Caco-2 (cell line): Measurements from ENCODE around the gene CAP1. TPM values are rescaled to one million over a fixed set of nuclear protein-coding genes. Genes with fewer than 3 reads are reported as not detected.

ENCODE experiments used
- BruUV-seq: library from RNA; stranded (reverse); fragments of 400-500 nt; replicated peaks from 2 replicates; lab custom pipeline; 2021; lab: Mats Ljungman, UMichigan
- CTCF ChIA-PET: fragments of 300-600 bp; sonication (Branson Sonifier 250); formaldehyde crosslinking; loops from one replicate; lab custom pipeline; 2022; ENCODE audit warnings: antibody characterized with exemption; lab: Charles Lee
- POLR2A ChIA-PET: fragments of 300-600 bp; sonication (Branson Sonifier 250); formaldehyde crosslinking; loops from one replicate; lab custom pipeline; 2022; ENCODE audit warnings: antibody characterized with exemption; lab: Charles Lee
- DNase-seq, 2 experiments: peaks; one replicate each; pipeline versions ENCODE4 v3.0.0 to v3.0.0-alpha.2; 2020 to 2022
- H3K27me3 ChIP-seq: replicated peaks from 2 replicates; pipeline ENCODE4 v1.6.0; 2011; ENCODE audit warnings: low read length; ENCODE audit not compliant: control insufficient read depth, insufficient read depth
- H3K36me3 ChIP-seq: 2 replicates; pipeline ENCODE4 v1.5.1; 2011; ENCODE audit warnings: low read length; ENCODE audit not compliant: control insufficient read depth, insufficient read depth
- H3K4me1 ChIP-seq: fragments of 250-450 bp; sonication (Bioruptor Pico); 2 replicates; pipeline ENCODE4 v1.5.1; 2020; ENCODE audit warnings: mild to moderate bottlenecking
- H3K4me3 ChIP-seq: 2 replicates; pipeline ENCODE4 v1.5.1; 2011; ENCODE audit warnings: low read depth, mild to moderate bottlenecking, control low read depth, low read length
- H3K9me3 ChIP-seq: fragments of 250-450 bp; sonication (Bioruptor Pico); 2 replicates; pipeline ENCODE4 v1.5.1; 2020; ENCODE audit warnings: mild to moderate bottlenecking, moderate library complexity
- H3K27ac Mint-ChIP-seq: one replicate; pipeline ENCODE4 v1.8.0; 2022; ENCODE audit warnings: mixed read lengths; ENCODE audit not compliant: unreplicated experiment
- H3K27me3 Mint-ChIP-seq: one replicate; pipeline ENCODE4 v1.8.0; 2022; ENCODE audit warnings: mixed read lengths; ENCODE audit not compliant: insufficient read depth, unreplicated experiment
- H3K36me3 Mint-ChIP-seq: one replicate; pipeline ENCODE4 v1.8.0; 2022; ENCODE audit warnings: mild to moderate bottlenecking, mixed read lengths; ENCODE audit not compliant: insufficient read depth, unreplicated experiment
- H3K4me1 Mint-ChIP-seq: one replicate; pipeline ENCODE4 v1.8.0; 2022; ENCODE audit warnings: low read depth, mixed read lengths; ENCODE audit not compliant: unreplicated experiment
- H3K4me3 Mint-ChIP-seq: one replicate; pipeline ENCODE4 v1.8.0; 2022; ENCODE audit warnings: mild to moderate bottlenecking, moderate library complexity, mixed read lengths; ENCODE audit not compliant: unreplicated experiment
- H3K9me3 Mint-ChIP-seq: one replicate; pipeline ENCODE4 v1.8.0; 2022; ENCODE audit warnings: mixed read lengths; ENCODE audit not compliant: unreplicated experiment
- CTCF ChIP-seq, 2 experiments: fragments of 200-600 bp in 1 of 2; IDR thresholded peaks; 1 replicate in 1 of 2; 2 replicates in 1 of 2; pipeline versions ENCODE4 v1.5.1 to v1.8.0; 2011 to 2022; ENCODE audit warnings: antibody characterized with exemption in 1 of 2, control low read depth in 1 of 2, inconsistent platforms in 1 of 2, low read depth in 1 of 2, low read length in 1 of 2, mild to moderate bottlenecking in 1 of 2, moderate library complexity in 1 of 2; ENCODE audit not compliant: insufficient read depth in 1 of 2, severe bottlenecking in 1 of 2, unreplicated experiment in 1 of 2
- intact Hi-C: fragments of 100-400 bp; cut with micrococcal nuclease; formaldehyde crosslinking; loops from one replicate; pipeline ENCODE4 v1.10.0; 2022; ENCODE audit not compliant: unreplicated experiment
- total RNA-seq: library from RNA; stranded (reverse); gene quantifications from 2 replicates; pipeline ENCODE4 v1.2.3, GENCODE V29; 2022

Gene CAP1
- total RNA-seq, 1 experiment from 2014 or later: 181 TPM

GRCh38 chr1:40039245-40039756 is 1.2 kb upstream of the CAP1 start:
- DNase-seq: no peak
- peak overlapping the region; percentile 96 for H3K27ac Mint-ChIP-seq
- Histone ChIP-seq H3K4me3 (peak overlapping the region; percentile 81), H3K36me3 (no peaks in the 10 kb centered on the region), H3K27me3 (no peaks in the 10 kb centered on the region), H3K4me1 (peaks cover 5% of the 10 kb centered on the region; the same call in 1 of the 2 replicates), H3K9me3 (no peaks in the 10 kb centered on the region)
- ChIA-PET POLR2A (interaction anchor here (0.6 kb wide), 1 partner anchor 296 kb away, joined by 5 read pairs; no protein-coding TSS in a partner anchor), CTCF (interaction anchor here (0.9 to 1.8 kb wide), 2 partner anchors 9 to 357 kb away, joined by 4 to 5 read pairs; no protein-coding TSS in a partner anchor)
- no peak for TF ChIP-seq CTCF (IDR thresholded peaks at IDR 0.05; ENCODE audit: insufficient read depth in 1 of 2, low read depth in 1 of 2, low read length in 1 of 2, severe bottlenecking in 1 of 2, unreplicated experiment in 1 of 2)
- intact Hi-C loops: loop anchor here (10.0 kb wide), 1 partner anchor 54 kb away; no protein-coding TSS in a partner anchor
- H3K4me3 Mint-ChIP-seq: peak overlapping the region; percentile 83
- H3K36me3 Mint-ChIP-seq: peaks cover 35% of the 10 kb centered on the region
- peaks cover 24% of the 10 kb centered on the region for H3K4me1 Mint-ChIP-seq
- BruUV-seq: TSS peak; percentile 78
- H3K27me3 Mint-ChIP-seq: no peaks in the 10 kb centered on the region
- no peaks in the 10 kb centered on the region for H3K9me3 Mint-ChIP-seq

GRCh38 chr1:40039757-40040510 is 595 bp upstream of the CAP1 start:
- Histone ChIP-seq H3K4me1 (peaks cover 5% of the 10 kb centered on the region; the same call in 1 of the 2 replicates), H3K9me3 (no peaks in the 10 kb centered on the region), H3K4me3 (peak overlapping the region; percentile 81), H3K36me3 (no peaks in the 10 kb centered on the region), H3K27me3 (no peaks in the 10 kb centered on the region)
- Mint-ChIP-seq H3K36me3 (peaks cover 36% of the 10 kb centered on the region), H3K27me3 (no peaks in the 10 kb centered on the region), H3K4me1 (peaks cover 24% of the 10 kb centered on the region), H3K9me3 (no peaks in the 10 kb centered on the region), H3K27ac (peak overlapping the region; percentile 96), H3K4me3 (peak overlapping the region; percentile 83)
- intact Hi-C loops: loop anchor here (10.0 kb wide), 1 partner anchor 55 kb away; no protein-coding TSS in a partner anchor
- CTCF ChIA-PET: interaction anchor here (0.6 to 1.8 kb wide), 7 partner anchors 9 to 365 kb away, joined by 3 to 5 read pairs (median 4); partner anchors contain the start of gene SMAP2
- TF ChIP-seq CTCF (IDR thresholded peaks at IDR 0.05; ENCODE audit: insufficient read depth in 1 of 2, low read depth in 1 of 2, low read length in 1 of 2, severe bottlenecking in 1 of 2, unreplicated experiment in 1 of 2): no peak
- POLR2A ChIA-PET: interaction anchor here (0.6 to 1.2 kb wide), 4 partner anchors 15 to 661 kb away, joined by 3 to 13 read pairs (median 5); partner anchors contain the start of gene MYCL
- no TSS peak for BruUV-seq
- peak; percentile 67 to 86 for DNase-seq

GRCh38 chr1:40041466-40041838 is 923 bp downstream of the CAP1 start:
- Mint-ChIP-seq H3K4me3 (peak overlapping the region; percentile 83), H3K4me1 (peaks cover 24% of the 10 kb centered on the region), H3K9me3 (no peaks in the 10 kb centered on the region), H3K27me3 (no peaks in the 10 kb centered on the region), H3K27ac (peak overlapping the region; percentile 96), H3K36me3 (peaks cover 41% of the 10 kb centered on the region)
- intact Hi-C loops: no loop called here
- no peaks in the 10 kb centered on the region for H3K36me3 ChIP-seq
- POLR2A ChIA-PET: no interaction called here
- CTCF ChIA-PET: interaction anchor here (1.6 kb wide), 1 partner anchor 139 kb away, joined by 5 read pairs; no protein-coding TSS in a partner anchor
- H3K27me3 ChIP-seq: no peaks in the 10 kb centered on the region
- H3K4me3 ChIP-seq: peak overlapping the region; percentile 63
- no peak for DNase-seq
- no peak for TF ChIP-seq CTCF (IDR thresholded peaks at IDR 0.05; ENCODE audit: insufficient read depth in 1 of 2, low read depth in 1 of 2, low read length in 1 of 2, severe bottlenecking in 1 of 2, unreplicated experiment in 1 of 2)
- H3K9me3 ChIP-seq: no peaks in the 10 kb centered on the region
- no TSS peak for BruUV-seq
- H3K4me1 ChIP-seq: peaks cover 5% of the 10 kb centered on the region; the same call in 1 of the 2 replicates
